K562 (cell line): Measurements from ENCODE around the gene P4HTM. TPM values are rescaled to one million over a fixed set of nuclear protein-coding genes. Genes with fewer than 3 reads are reported as not detected.

Experiments
- ARID3B ChIP-seq: fragments of 250-450 bp; sonication (Bioruptor Pico); IDR thresholded peaks from 2 replicates; pipeline ENCODE4 v1.4.0; 2020; ENCODE audit warnings: borderline replicate concordance
- BCLAF1 ChIP-seq, 2 experiments: fragments of 450-650 bp in 1 of 2; IDR thresholded peaks; 2 replicates each; pipeline ENCODE4 v1.6.1; 2011 to 2017; ENCODE audit warnings: low read depth in 2 of 2, antibody characterized with exemption in 1 of 2, borderline replicate concordance in 1 of 2, low read length in 1 of 2, mild to moderate bottlenecking in 1 of 2, mixed read lengths in 1 of 2; ENCODE audit not compliant: control insufficient read depth in 1 of 2
- ETV1 ChIP-seq: fragments of 450-650 bp; conservative IDR thresholded peaks from 2 replicates; pipeline ENCODE4 v1.6.1; 2016; ENCODE audit warnings: missing genetic modification characterization, control low read depth, low read depth, missing compliant biosample characterization
- MEIS2 ChIP-seq: fragments of 450-650 bp; IDR thresholded peaks from 2 replicates; pipeline ENCODE4 v1.6.1; 2014; ENCODE audit warnings: mild to moderate bottlenecking; ENCODE audit not compliant: partially characterized antibody
- MLX ChIP-seq, 2 experiments: fragments of 450-650 bp in 1 of 2; sonication (generic) in 1 of 2; formaldehyde crosslinking; conservative IDR thresholded peaks; 2 replicates each; pipeline versions ENCODE4 v1.4.0 to v1.8.1; 2020 to 2022; ENCODE audit warnings: mild to moderate bottlenecking in 1 of 2, missing genetic modification reagents in 1 of 2
- NCOA2 ChIP-seq, 2 experiments: fragments of 450-650 bp; IDR thresholded peaks; 2 replicates each; pipeline ENCODE4 v1.6.1; 2018; ENCODE audit warnings: mild to moderate bottlenecking in 2 of 2, moderate library complexity in 1 of 2; ENCODE audit not compliant: partially characterized antibody in 2 of 2
- NFRKB ChIP-seq: fragments of 450-650 bp; IDR thresholded peaks from 2 replicates; pipeline ENCODE4 v1.6.1; 2016; ENCODE audit warnings: low read depth
- NONO ChIP-seq, 2 experiments: fragments of 200-400 bp in 1 of 2; fragments of 450-650 bp in 1 of 2; formaldehyde crosslinking in 1 of 2; IDR thresholded peaks; 2 replicates each; pipeline ENCODE4 v1.6.1; 2017; ENCODE audit warnings: low read depth in 2 of 2, mild to moderate bottlenecking in 2 of 2, moderate library complexity in 2 of 2, low read length in 1 of 2
- PHB ChIP-seq: fragments of 250-450 bp; sonication (Bioruptor Pico); IDR thresholded peaks from 2 replicates; pipeline ENCODE4 v1.5.0; 2021
- PRDM10 ChIP-seq: fragments of 450-650 bp; IDR thresholded peaks from 2 replicates; pipeline ENCODE4 v1.6.1; 2018; ENCODE audit not compliant: partially characterized antibody
- PRPF4 ChIP-seq: fragments of 200-400 bp; formaldehyde crosslinking; IDR thresholded peaks from one replicate; pipeline ENCODE4 v1.6.1; 2017; ENCODE audit warnings: low read length, low read depth, mild to moderate bottlenecking; ENCODE audit not compliant: insufficient read depth, poor library complexity, severe bottlenecking
- TARDBP ChIP-seq: fragments of 450-650 bp; IDR thresholded peaks from 2 replicates; pipeline ENCODE4 v1.6.1; 2016
- TRIM24 ChIP-seq, 2 experiments: fragments of 450-650 bp; IDR thresholded peaks; 2 replicates each; pipeline ENCODE4 v1.6.1; 2016
- ZBTB7A ChIP-seq: IDR thresholded peaks from 2 replicates; pipeline ENCODE4 v1.6.1; 2011; ENCODE audit warnings: low read depth, mild to moderate bottlenecking, low read length, moderate library complexity, borderline replicate concordance; ENCODE audit not compliant: control insufficient read depth
- ZFX ChIP-seq: sonication (generic); formaldehyde crosslinking; IDR thresholded peaks from 2 replicates; pipeline ENCODE4 v1.8.0; 2022; ENCODE audit warnings: mild to moderate bottlenecking, missing genetic modification reagents, moderate library complexity
- ZNF324 ChIP-seq: fragments of 250-450 bp; sonication (Bioruptor Pico); IDR thresholded peaks from 2 replicates; pipeline ENCODE4 v1.4.0; 2020; ENCODE audit warnings: mild to moderate bottlenecking
- polyA plus RNA-seq, 8 experiments: library from polyadenylated mRNA; depleted of rRNA in 4 of 8; stranded (reverse) in 5 of 8; unstranded in 3 of 8; fragments of >200 nt; fragmentation: Nextera tagmentation in 2 of 8; fragmentation: Illumina TruSeq in 1 of 8; extraction: Ambion mirVana in 2 of 8; extraction: Trizol in 1 of 8; gene quantifications; 2 replicates each; pipeline versions ENCODE4 v1.2.1 to v1.2.3, GENCODE V29; 2011 to 2014; ENCODE audit warnings: inconsistent platforms in 1 of 8, missing spikeins in 1 of 8
- total RNA-seq, 7 experiments: library from RNA; depleted of rRNA in 6 of 7; stranded (reverse); fragments of >200 nt in 6 of 7; fragmentation: Illumina TruSeq in 2 of 7; extraction: Trizol in 2 of 7; gene quantifications; 2 replicates each; pipeline versions ENCODE4 v1.2.1 to v1.2.3, GENCODE V29; 2011 to 2021; ENCODE audit warnings: low replicate concordance in 1 of 7
- TF ChIP-seq, protein P1 (sequence below): fragments of 250-450 bp; sonication (Bioruptor Pico); IDR thresholded peaks from 2 replicates; pipeline ENCODE4 v1.8.0; 2021; ENCODE audit warnings: moderate library complexity, mild to moderate bottlenecking, inconsistent platforms

P4HTM gene
- total and polyA plus RNA-seq, 9 of the 15 experiments (the other 6 are each of a cell fraction or from before 2014, with no cell fraction given) = 0.09 to 0.66 (median 0.25) TPM; not detected in 2

DNA sequence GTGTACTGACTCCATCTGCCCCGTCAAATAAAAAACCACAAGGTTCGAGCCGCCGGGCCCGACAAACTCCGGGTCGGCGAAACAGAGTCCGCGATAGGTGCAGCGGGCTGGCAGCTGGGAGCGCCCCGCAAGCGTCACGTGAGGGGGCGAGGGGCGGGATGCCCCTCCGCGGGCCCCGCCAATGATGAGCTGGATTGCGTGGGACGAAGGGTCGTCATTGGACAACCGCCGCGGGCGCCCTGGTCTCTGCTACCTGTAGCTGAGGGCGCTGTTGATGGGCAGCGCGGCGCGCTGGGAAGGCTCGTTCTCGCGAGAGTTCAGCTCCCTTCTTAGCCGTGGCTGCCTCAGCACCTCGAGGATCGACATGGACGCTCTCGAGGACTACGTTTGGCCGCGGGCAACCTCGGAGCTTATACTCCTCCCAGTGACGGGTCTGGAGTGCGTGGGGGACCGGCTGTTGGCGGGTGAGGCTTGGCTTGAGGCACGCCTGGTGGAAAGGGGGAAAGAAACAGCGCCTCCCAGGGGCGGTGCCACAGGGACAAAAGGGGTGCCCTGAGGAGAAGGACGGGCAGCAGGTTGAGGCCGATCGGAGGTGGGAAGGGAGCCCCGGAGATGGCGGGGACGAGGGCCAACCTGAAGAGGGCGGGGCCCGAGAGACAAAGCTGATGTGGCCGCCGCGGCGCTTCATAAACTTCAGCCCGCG, 17.2 kb downstream of the P4HTM start, which contains the start of gene WDR6 (continued):
- peak; percentile 85 for TF ChIP-seq ZFX (CRISPR knock-in tag)
- peak; percentile 63; the same call in 1 of the 2 replicates for TF ChIP-seq ZBTB7A
- no peak for TF ChIP-seq ZNF324 (CRISPR knock-in tag)
- TF ChIP-seq, protein P1, sequence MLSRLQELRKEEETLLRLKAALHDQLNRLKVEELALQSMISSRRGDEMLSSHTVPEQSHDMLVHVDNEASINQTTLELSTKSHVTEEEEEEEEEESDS = no peak
- TF ChIP-seq NCOA2 (IDR thresholded peaks at IDR 0.05; ENCODE audit: partially characterized antibody in 2 of 2) = no peak
- peak; percentile 2 for TF ChIP-seq PRPF4
- peak in 1 of 2 experiments; percentile 25; a peak in 1 of 4 replicates for TF ChIP-seq TRIM24 (IDR thresholded peaks at IDR 0.05)
- TF ChIP-seq NONO (IDR thresholded peaks at IDR 0.05; ENCODE audit: low read depth in 2 of 2, low read length in 1 of 2) = peak in 1 of 2 experiments; percentile 57; a peak in 1 of 4 replicates
- TF ChIP-seq TARDBP = 0 out of 2 replicates have a peak, but pooled peaks have one; percentile 54
- TF ChIP-seq BCLAF1 (IDR thresholded peaks at IDR 0.05; ENCODE audit: borderline replicate concordance in 1 of 2, control insufficient read depth in 1 of 2, low read depth in 2 of 2, low read length in 1 of 2) = no peak
- no peak for TF ChIP-seq MLX (CRISPR knock-in tag; conservative IDR thresholded peaks at IDR 0.05)
- peak; percentile 36 for TF ChIP-seq PRDM10
- peak; percentile 60 for TF ChIP-seq MEIS2
- no peak for TF ChIP-seq ARID3B (CRISPR knock-in tag)
- no peak for TF ChIP-seq PHB
- no peak for TF ChIP-seq ETV1 (tag)
- TF ChIP-seq NFRKB = peak; percentile 93
